IPS DF 6.9 (cell line): ENCODE data around the gene SLC25A1.

ENCODE experiments used
- DNase-seq: peaks from one replicate; pipeline ENCODE4 v3.0.0-alpha.2; 2013; ENCODE audit warnings: low read depth, low spot score
- H3K27ac ChIP-seq: one replicate; pipeline ENCODE4 v1.5.1; 2013; ENCODE audit warnings: low read length, control low read depth
- H3K27me3 ChIP-seq: 2 replicates; pipeline ENCODE4 v1.6.1; 2013; ENCODE audit warnings: mild to moderate bottlenecking, low read length; ENCODE audit not compliant: control insufficient read depth, insufficient read depth
- H3K36me3 ChIP-seq: 2 replicates; pipeline ENCODE4 v1.6.1; 2013; ENCODE audit warnings: low read length; ENCODE audit not compliant: control insufficient read depth, insufficient read depth
- H3K4me1 ChIP-seq: 2 replicates; pipeline ENCODE4 v1.6.1; 2013; ENCODE audit warnings: low read length; ENCODE audit not compliant: control insufficient read depth, insufficient read depth
- H3K4me3 ChIP-seq: 2 replicates; pipeline ENCODE4 v1.5.1; 2013; ENCODE audit warnings: mild to moderate bottlenecking, low read length
- H3K9me3 ChIP-seq: 2 replicates; pipeline ENCODE4 v1.6.1; 2013; ENCODE audit warnings: low read length, inconsistent platforms; ENCODE audit not compliant: control insufficient read depth, insufficient read depth
- WGBS: extraction: QIAGEN DNeasy Blood & Tissue Kit; methylation state at CpG from one replicate; pipeline ENCODE4 v1.1.7; 2013; ENCODE audit warnings: mixed read lengths, missing lambda C conversion rate; ENCODE audit not compliant: insufficient read length, insufficient coverage; 5-methylcytosine and 5-hydroxymethylcytosine counted together

Gene SLC25A1

GRCh38 chr22:19175026-19175601, 3.4 kb downstream of the SLC25A1 start:
- DNase-seq = no peak
- WGBS = no CpG with 5 or more reads among the region's 7 CpGs
- Histone ChIP-seq H3K27ac (no peak overlapping the region), H3K36me3 (peaks cover 11% of the 10 kb centered on the region), H3K4me3 (no peak overlapping the region), H3K27me3 (no peaks in the 10 kb centered on the region; the same call in 1 of the 2 replicates), H3K9me3 (no peaks in the 10 kb centered on the region), H3K4me1 (peaks cover 13% of the 10 kb centered on the region)

- DNase-seq = no peak
- H3K9me3 ChIP-seq = no peaks in the 10 kb centered on the region
- H3K4me3 ChIP-seq = no peak overlapping the region
- H3K4me1 ChIP-seq = peaks cover 13% of the 10 kb centered on the region
- H3K36me3 ChIP-seq = peaks cover 11% of the 10 kb centered on the region
- H3K27ac ChIP-seq = no peak overlapping the region
- no peaks in the 10 kb centered on the region; the same call in 1 of the 2 replicates for H3K27me3 ChIP-seq
- no CpG with 5 or more reads among the region's 14 CpGs for whole genome bisulfite sequencing
Measured at GRCh38 chr22:19174106-19175025, 4.2 kb downstream of the SLC25A1 start.

GRCh38 chr22:19173047-19174035, 5.2 kb downstream of the SLC25A1 start:
- Histone ChIP-seq H3K4me1 (peaks cover 13% of the 10 kb centered on the region), H3K36me3 (peaks cover 11% of the 10 kb centered on the region), H3K4me3 (no peak overlapping the region), H3K9me3 (no peaks in the 10 kb centered on the region), H3K27me3 (no peaks in the 10 kb centered on the region; the same call in 1 of the 2 replicates), H3K27ac (no peak overlapping the region)
- DNase-seq = no peak
- no CpG with 5 or more reads among the region's 19 CpGs for WGBS

GRCh38 chr22:19172213-19173046, 6.1 kb downstream of the SLC25A1 start:
- DNase-seq = no peak
- Histone ChIP-seq H3K4me3 (peak overlapping the region; percentile 73), H3K27ac (no peak overlapping the region), H3K27me3 (no peaks in the 10 kb centered on the region; the same call in 1 of the 2 replicates), H3K4me1 (peaks cover 12% of the 10 kb centered on the region), H3K9me3 (no peaks in the 10 kb centered on the region), H3K36me3 (peaks cover 11% of the 10 kb centered on the region)
- no CpG with 5 or more reads among the region's 13 CpGs for WGBS

GRCh38 chr22:19169947-19170318, 8.6 kb downstream of the SLC25A1 start:
- no CpG with 5 or more reads among the region's 7 CpGs for WGBS
- H3K27ac ChIP-seq = no peak overlapping the region
- DNase-seq = no peak
- H3K36me3 ChIP-seq = no peaks in the 10 kb centered on the region
- H3K4me3 ChIP-seq = no peak overlapping the region
- H3K27me3 ChIP-seq = no peaks in the 10 kb centered on the region; the same call in 1 of the 2 replicates
- H3K4me1 ChIP-seq = peaks cover 8% of the 10 kb centered on the region
- H3K9me3 ChIP-seq = no peaks in the 10 kb centered on the region

GRCh38 chr22:19169002-19169946, 9.3 kb downstream of the SLC25A1 start:
- Histone ChIP-seq H3K4me1 (peaks cover 6% of the 10 kb centered on the region), H3K9me3 (no peaks in the 10 kb centered on the region), H3K4me3 (no peak overlapping the region; the same call in 1 of the 2 replicates), H3K27ac (no peak overlapping the region), H3K36me3 (no peaks in the 10 kb centered on the region), H3K27me3 (no peaks in the 10 kb centered on the region; the same call in 1 of the 2 replicates)
- WGBS = no CpG with 5 or more reads among the region's 58 CpGs
- no peak for DNase-seq

GRCh38 chr22:19168088-19168890, 10.2 kb downstream of the SLC25A1 start:
- H3K27ac ChIP-seq = no peak overlapping the region
- H3K4me3 ChIP-seq = no peak overlapping the region
- H3K4me1 ChIP-seq = peaks cover 3% of the 10 kb centered on the region; the same call in 1 of the 2 replicates
- no peak for DNase-seq
- H3K9me3 ChIP-seq = no peaks in the 10 kb centered on the region
- H3K36me3 ChIP-seq = no peaks in the 10 kb centered on the region
- no CpG with 5 or more reads among the region's 17 CpGs for WGBS
- no peaks in the 10 kb centered on the region; the same call in 1 of the 2 replicates for H3K27me3 ChIP-seq

GRCh38 chr22:19167106-19167869, 11.2 kb downstream of the SLC25A1 start:
- H3K27me3 ChIP-seq = no peaks in the 10 kb centered on the region; the same call in 1 of the 2 replicates
- H3K4me3 ChIP-seq = no peak overlapping the region
- no peak overlapping the region for H3K27ac ChIP-seq
- H3K4me1 ChIP-seq = peaks cover 2% of the 10 kb centered on the region; the same call in 1 of the 2 replicates
- WGBS = no CpG with 5 or more reads among the region's 13 CpGs
- H3K36me3 ChIP-seq = no peaks in the 10 kb centered on the region
- DNase-seq = no peak
- H3K9me3 ChIP-seq = no peaks in the 10 kb centered on the region
